HEK293 (cell line): ENCODE results near the gene CSAD.

Experiments
- CTCF ChIA-PET: fragments of 350-600 bp; formaldehyde crosslinking; extraction: SDS; loops from one replicate; lab custom pipeline; 2021; ENCODE audit warnings: antibody characterized with exemption; lab: Yijun Ruan, JAX
- POLR2A ChIA-PET: fragments of 300-600 bp; formaldehyde crosslinking; extraction: SDS; loops from one replicate; lab custom pipeline; 2020; ENCODE audit warnings: antibody characterized with exemption, inconsistent platforms; lab: Yijun Ruan, JAX
- H3K27ac ChIP-seq: fragments of 200-500 bp; sonication (Bioruptor generic); 2 replicates; pipeline ENCODE4 v1.5.1; 2014; ENCODE audit warnings: low read depth, low read length, control low read depth, inconsistent platforms; ENCODE audit errors: extremely low read depth
- H3K36me3 ChIP-seq, 2 experiments: fragments of 200-500 bp in 1 of 2; sonication (Bioruptor generic) in 1 of 2; 1 replicate in 1 of 2; 2 replicates in 1 of 2; pipeline ENCODE4 v1.5.1; 2014 to 2017; ENCODE audit warnings: inconsistent platforms in 2 of 2, low read length in 2 of 2; ENCODE audit not compliant: control insufficient read depth in 2 of 2, insufficient read depth in 1 of 2
- H3K4me1 ChIP-seq: fragments of 200-500 bp; sonication (Bioruptor generic); 2 replicates; pipeline ENCODE4 v1.5.1; 2014; ENCODE audit warnings: mild to moderate bottlenecking, low read length, inconsistent platforms; ENCODE audit not compliant: control insufficient read depth, insufficient read depth
- H3K4me3 ChIP-seq: 2 replicates; pipeline ENCODE4 v1.5.1; 2011; ENCODE audit warnings: low read depth, mild to moderate bottlenecking, control low read depth, low read length, moderate library complexity
- H3K9me3 ChIP-seq: fragments of 200-500 bp; sonication (Bioruptor generic); 2 replicates; pipeline ENCODE4 v1.5.1; 2014; ENCODE audit warnings: low read depth, low read length, inconsistent platforms; ENCODE audit not compliant: control insufficient read depth, insufficient read depth
- CTCF ChIP-seq: fragments of 450-650 bp; formaldehyde crosslinking; IDR thresholded peaks from 2 replicates; pipeline ENCODE4 v1.5.1; 2016; ENCODE audit warnings: missing biosample characterization, missing genetic modification characterization
- GLIS1 ChIP-seq: fragments of 450-650 bp; formaldehyde crosslinking; IDR thresholded peaks from 2 replicates; pipeline ENCODE4 v1.5.1; 2016; ENCODE audit warnings: missing biosample characterization, missing genetic modification characterization
- ZNF26 ChIP-seq: fragments of 450-650 bp; formaldehyde crosslinking; IDR thresholded peaks from 2 replicates; pipeline ENCODE4 v1.5.1; 2016; ENCODE audit warnings: missing biosample characterization, missing genetic modification characterization
- ZNF366 ChIP-seq: fragments of 450-650 bp; formaldehyde crosslinking; conservative IDR thresholded peaks from 2 replicates; pipeline ENCODE4 v1.5.1; 2016; ENCODE audit warnings: missing biosample characterization, missing genetic modification characterization
- ZNF623 ChIP-seq: fragments of 450-650 bp; formaldehyde crosslinking; IDR thresholded peaks from 2 replicates; pipeline ENCODE4 v1.5.1; 2016; ENCODE audit warnings: missing biosample characterization, missing genetic modification characterization
- ZNF658 ChIP-seq: fragments of 450-650 bp; formaldehyde crosslinking; IDR thresholded peaks from 2 replicates; pipeline ENCODE4; 2016; ENCODE audit warnings: missing biosample characterization, missing genetic modification characterization
- ZNF76 ChIP-seq: fragments of 450-650 bp; formaldehyde crosslinking; IDR thresholded peaks from 2 replicates; pipeline ENCODE4; 2016; ENCODE audit warnings: low read depth, missing biosample characterization, missing genetic modification characterization, borderline replicate concordance
- ZNF776 ChIP-seq: fragments of 450-650 bp; formaldehyde crosslinking; IDR thresholded peaks from 2 replicates; pipeline ENCODE4 v1.5.0; 2017; ENCODE audit warnings: missing biosample characterization, missing genetic modification characterization, borderline replicate concordance
- TF ChIP-seq, protein P1 (sequence below): fragments of 450-650 bp; formaldehyde crosslinking; IDR thresholded peaks from 2 replicates; pipeline ENCODE4 v1.5.1; 2016; ENCODE audit warnings: missing biosample characterization, missing genetic modification characterization

CSAD gene

GRCh38 chr12:53187145-53187899 lies 6.6 kb upstream of the CSAD start (continued):
- TF ChIP-seq, protein P1, sequence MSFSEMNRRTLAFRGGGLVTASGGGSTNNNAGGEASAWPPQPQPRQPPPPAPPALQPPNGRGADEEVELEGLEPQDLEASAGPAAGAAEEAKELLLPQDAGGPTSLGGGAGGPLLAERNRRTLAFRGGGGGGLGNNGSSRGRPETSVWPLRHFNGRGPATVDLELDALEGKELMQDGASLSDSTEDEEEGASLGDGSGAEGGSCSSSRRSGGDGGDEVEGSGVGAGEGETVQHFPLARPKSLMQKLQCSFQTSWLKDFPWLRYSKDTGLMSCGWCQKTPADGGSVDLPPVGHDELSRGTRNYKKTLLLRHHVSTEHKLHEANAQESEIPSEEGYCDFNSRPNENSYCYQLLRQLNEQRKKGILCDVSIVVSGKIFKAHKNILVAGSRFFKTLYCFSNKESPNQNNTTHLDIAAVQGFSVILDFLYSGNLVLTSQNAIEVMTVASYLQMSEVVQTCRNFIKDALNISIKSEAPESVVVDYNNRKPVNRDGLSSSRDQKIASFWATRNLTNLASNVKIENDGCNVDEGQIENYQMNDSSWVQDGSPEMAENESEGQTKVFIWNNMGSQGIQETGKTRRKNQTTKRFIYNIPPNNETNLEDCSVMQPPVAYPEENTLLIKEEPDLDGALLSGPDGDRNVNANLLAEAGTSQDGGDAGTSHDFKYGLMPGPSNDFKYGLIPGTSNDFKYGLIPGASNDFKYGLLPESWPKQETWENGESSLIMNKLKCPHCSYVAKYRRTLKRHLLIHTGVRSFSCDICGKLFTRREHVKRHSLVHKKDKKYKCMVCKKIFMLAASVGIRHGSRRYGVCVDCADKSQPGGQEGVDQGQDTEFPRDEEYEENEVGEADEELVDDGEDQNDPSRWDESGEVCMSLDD (tag by site-specific recombination): no peak

- Histone ChIP-seq H3K4me3 (no peak overlapping the region), H3K27ac (no peak overlapping the region), H3K9me3 (no peaks in the 10 kb centered on the region), H3K4me1 (no peaks in the 10 kb centered on the region), H3K36me3 (peaks cover 23 to 84% of the 10 kb centered on the region in 2 experiments)
- CTCF ChIA-PET: interaction anchor here (0.6 to 7.5 kb wide), 6 partner anchors 12 to 121 kb away, joined by 3 to 94 read pairs (median 6); no protein-coding TSS in a partner anchor
- POLR2A ChIA-PET: interaction anchor here (0.5 to 1.7 kb wide), 6 partner anchors 12 to 115 kb away, joined by 3 to 6 read pairs (median 4); partner anchors contain the start of gene SPRYD3
- TF ChIP-seq ZNF658 (tag by site-specific recombination) (no peak), ZNF26 (tag by site-specific recombination) (no peak), ZNF76 (tag by site-specific recombination) (no peak), GLIS1 (tag by site-specific recombination) (no peak), ZNF366 (no peak), ZNF776 (tag by site-specific recombination) (no peak)
Observed at GRCh38 chr12:53186745-53187144, 6.0 kb upstream of the CSAD start.

DNA sequence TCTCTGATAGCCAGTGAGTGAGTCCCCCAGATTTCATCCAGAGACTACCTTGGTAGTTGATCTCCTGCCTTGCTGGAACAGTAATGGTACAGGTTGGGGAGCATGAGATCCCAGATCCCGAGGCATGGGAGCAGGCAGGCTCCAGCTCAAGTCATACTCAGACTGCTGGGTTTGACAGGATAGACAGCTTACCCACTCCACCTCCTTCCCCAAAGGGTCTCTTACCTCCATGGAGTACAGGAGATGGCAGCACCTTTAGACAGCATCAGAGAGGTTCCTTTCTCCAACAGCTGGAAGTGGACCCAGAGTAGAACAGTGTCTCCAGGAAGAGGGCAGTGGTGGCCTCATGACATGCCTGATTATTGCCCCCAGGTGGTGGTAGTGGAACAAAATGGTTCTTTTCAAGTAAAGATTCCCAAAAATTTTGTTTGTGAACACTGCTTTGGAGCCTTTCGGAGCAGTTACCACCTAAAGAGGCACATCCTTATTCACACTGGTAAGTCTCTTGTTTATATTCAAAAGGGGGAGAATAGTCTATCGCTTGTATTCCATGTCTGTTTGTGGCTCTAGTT lies 4.9 kb upstream of the CSAD start:
- POLR2A ChIA-PET: interaction anchor here (0.8 kb wide), 1 partner anchor 10 kb away, joined by 3 read pairs; no protein-coding TSS in a partner anchor
- CTCF ChIA-PET: interaction anchor here (0.6 to 1.4 kb wide), 9 partner anchors 9 to 1775 kb away, joined by 3 to 5 read pairs (median 3); partner anchors contain the start of gene ESPL1

More for the DNA sequence above, 4.9 kb upstream of the CSAD start:
- Histone ChIP-seq H3K9me3 (no peaks in the 10 kb centered on the region), H3K4me1 (no peaks in the 10 kb centered on the region), H3K27ac (no peak overlapping the region), H3K4me3 (no peak overlapping the region), H3K36me3 (peaks cover 23 to 77% of the 10 kb centered on the region in 2 experiments)
- no peak for TF ChIP-seq ZNF623 (tag by site-specific recombination)
- peak; percentile 36 for TF ChIP-seq CTCF (tag by site-specific recombination)
